ENCODE results near the gene SYMPK.
A peak's percentile ranks its signal among the peaks of the same experiment; 100 is the strongest.

SYMPK gene

DNA sequence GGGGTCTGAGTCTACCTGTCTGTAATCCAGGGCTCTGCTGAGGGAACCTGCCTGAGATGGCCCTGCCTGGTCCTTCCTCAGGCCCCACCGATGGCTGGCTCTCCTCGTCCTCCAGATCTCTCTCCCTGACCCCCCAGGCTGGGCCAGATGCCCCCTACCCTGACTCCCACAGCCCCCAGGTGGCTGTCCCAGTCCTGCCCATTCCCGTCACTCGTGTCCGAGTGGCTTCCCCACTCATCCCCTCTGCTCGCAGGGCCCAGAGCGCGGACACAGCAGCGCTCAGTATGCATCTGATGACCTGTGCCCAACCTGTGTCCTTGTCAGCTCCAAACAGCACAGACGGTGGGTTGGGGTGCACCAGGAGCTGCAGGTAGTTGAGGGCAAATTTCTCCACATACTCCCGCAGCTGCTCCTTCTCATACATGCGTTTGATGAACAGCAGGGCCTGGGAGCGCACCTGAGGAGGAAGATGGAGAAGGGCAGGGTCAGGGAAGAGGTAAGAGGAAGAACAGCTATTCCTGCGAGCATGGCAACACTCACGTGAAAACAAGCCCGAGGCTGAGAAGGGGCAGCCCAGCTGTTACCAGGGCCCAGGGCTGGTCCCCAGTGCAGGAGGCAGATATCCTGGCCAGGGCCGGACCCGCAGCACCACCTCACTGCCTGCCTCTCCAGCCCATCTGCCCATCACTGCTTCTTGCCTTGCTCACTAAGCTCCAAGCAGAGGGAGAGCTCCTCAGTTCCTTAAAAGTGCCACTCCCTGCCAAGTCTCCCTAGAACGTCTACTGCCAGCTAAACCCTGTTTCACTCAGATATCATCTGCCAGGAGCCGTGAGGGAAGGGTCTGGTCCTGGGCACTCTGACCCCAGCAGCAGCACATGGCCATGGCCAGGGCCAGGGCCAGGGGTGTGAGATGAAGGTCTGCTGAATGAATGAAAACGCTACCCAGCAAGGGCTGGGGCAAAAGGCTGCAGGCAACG, 36.7 kb downstream of the SYMPK start:
- DNase-seq (ENCODE audit: low spot score) (no peak), FAIRE-seq (no peak)

DNA sequence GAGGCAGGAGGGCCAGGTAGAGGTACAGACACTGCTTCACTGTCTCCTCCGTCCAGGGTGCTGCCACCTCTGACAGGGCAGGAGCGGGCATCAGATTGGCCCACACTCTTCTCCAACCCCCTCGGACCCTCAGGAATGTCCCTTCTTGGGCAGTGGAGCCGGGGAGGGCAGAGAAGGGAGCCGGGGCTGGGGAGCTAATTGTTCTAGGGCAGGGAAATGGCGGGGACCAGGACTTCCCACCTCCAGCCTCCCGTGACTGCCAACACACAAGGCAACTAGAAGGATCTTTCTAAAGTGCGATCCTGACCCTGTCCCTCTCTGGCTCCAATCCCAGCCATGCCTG, 37.7 kb downstream of the SYMPK start:
- no peak for FAIRE-seq
- DNase-seq (ENCODE audit: low spot score) = no peak

DNA sequence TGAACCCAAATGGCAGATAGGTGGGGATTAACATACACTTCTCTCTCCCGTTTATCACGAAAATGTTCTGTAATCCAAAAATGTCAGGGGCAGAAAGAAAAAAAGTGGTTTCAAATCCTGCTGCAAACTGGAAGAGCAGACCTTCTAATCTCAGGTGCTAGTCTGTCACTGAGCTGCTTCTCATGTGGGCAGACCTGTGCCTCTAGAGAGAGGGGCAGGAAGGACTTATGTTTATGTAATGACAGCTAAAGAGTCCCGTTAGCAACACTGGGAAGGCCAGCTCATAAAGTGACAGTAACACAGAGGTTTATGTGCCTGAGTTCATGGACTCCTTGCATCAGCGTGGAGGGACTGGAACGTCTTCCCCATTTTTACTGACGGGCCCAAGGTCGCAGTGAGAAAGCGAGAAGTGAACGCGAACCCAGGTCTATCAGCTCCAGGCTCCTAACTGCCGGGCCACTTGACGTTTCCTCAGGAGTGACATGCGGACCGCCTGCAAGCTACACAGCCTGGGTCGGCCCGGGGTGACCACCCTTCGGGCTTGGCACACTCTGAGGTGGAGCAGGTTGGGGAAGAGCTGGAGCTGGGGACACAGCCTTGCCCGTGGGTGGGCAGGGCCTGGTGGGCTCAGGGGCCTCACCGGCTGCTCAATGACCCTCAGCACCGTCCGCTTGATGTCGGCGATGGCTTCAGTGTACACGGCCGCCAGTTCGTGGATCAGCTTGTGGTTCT, 38.2 kb downstream of the SYMPK start:
- FAIRE-seq = no peak
- DNase-seq (ENCODE audit: low spot score) = no peak

DNA sequence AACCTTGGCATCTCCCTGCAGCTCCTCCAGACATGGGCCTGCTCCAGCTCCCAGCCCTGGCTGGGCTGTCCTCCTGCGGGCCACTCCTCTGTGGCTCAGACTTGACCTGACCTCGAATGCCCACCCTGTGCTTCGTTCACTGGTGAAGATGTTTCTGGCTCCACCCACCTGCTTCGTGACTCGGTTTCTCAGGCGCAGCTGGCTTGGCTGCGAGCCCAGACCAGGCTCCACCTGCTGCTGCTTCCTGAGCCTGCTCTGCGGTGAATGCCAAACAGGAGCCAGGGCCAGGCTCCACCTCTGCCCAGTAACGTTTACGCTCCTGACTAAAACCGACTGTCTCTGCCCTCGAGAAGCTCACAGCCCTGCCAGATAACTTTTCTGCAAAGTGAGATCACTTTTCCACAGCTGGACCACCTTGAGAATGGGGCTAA, 38.9 kb downstream of the SYMPK start:
- FAIRE-seq (no peak), DNase-seq (ENCODE audit: low spot score) (no peak)

DNA sequence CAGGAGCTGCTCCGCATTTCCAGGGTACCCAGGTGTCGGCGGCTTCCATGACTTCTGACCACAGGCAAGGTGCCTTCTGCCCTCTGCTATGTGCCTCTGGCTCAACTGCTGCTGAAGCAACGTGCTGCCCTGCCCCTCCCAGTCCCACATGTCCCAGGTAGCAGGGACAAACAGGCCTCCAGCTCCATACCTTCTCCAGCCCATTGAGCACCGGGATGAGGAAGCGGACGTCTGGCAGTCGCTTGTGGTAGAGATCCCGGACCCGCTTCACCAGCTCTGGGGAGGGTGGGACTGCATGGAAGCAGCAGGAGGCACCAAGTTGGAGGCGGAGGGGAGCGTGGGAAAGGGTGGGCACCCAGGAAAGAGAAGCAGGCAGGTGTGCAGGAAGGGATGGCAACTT, 39.8 kb downstream of the SYMPK start:
- FAIRE-seq (no peak), DNase-seq (ENCODE audit: low spot score) (no peak)

DNA sequence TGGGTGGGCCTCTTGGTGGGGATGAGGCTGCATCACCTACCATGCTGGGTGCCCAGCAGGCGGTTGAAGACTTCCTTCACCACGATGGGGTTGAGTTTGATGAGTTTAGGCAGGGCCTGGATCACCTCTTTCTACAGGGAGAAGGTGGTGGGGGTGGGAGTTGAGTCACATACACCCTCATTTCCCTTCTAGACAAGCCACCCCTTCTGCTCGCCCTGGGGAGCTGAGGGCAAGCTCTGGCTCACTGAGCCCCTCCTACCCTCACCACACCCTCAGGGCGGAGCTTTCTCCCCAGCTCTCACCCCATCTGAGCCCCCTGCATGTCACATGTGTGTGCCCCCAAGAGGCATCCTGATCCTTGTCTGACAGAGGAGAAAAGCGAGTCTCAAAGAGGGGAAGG, 40.2 kb downstream of the SYMPK start:
- FAIRE-seq (no peak), DNase-seq (ENCODE audit: low spot score) (no peak)

DNA sequence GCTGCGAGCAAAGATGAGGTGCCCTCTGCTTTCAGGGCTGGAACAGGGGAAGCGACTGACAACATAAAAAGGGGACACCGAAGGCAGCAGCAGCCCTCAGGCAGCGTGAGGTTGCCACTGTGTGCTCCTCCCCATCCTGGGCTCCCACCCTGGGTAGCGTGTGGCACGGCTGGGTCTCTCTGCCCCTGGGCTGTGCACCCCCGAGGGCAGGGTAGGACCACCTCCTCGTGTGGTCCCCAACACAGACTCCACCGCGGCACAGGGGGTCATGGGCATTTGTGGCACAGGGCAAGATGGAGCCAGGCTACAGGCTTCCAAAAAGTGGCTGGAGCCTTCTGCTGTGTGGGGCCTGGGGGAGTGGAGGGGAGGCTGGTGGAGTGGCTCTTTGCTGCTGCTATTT, 41.4 kb downstream of the SYMPK start:
- DNase-seq (ENCODE audit: low spot score) = no peak
- no peak for FAIRE-seq

DNA sequence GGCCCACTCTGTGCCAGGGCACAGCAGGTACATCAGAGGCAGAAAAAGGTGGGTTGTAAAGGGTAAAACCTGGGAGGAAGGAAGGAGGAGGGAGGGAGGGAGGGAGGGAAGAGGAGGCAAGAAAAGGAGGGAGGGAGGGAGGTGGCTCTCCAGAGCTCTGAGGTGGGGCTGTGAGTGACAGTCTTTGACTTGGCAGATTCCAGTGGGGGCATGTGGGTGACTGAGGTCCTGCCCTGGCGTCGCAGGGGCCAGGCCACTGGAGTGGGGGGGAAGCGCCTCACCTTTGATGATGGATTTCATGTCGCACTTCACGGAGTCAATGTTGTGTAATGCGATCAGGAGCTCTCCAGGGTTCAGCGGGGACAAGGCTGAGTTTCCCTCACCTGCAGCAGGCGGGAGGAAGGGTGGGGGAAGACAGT, 41.8 kb downstream of the SYMPK start:
- FAIRE-seq (no peak), DNase-seq (ENCODE audit: low spot score) (no peak)

DNA sequence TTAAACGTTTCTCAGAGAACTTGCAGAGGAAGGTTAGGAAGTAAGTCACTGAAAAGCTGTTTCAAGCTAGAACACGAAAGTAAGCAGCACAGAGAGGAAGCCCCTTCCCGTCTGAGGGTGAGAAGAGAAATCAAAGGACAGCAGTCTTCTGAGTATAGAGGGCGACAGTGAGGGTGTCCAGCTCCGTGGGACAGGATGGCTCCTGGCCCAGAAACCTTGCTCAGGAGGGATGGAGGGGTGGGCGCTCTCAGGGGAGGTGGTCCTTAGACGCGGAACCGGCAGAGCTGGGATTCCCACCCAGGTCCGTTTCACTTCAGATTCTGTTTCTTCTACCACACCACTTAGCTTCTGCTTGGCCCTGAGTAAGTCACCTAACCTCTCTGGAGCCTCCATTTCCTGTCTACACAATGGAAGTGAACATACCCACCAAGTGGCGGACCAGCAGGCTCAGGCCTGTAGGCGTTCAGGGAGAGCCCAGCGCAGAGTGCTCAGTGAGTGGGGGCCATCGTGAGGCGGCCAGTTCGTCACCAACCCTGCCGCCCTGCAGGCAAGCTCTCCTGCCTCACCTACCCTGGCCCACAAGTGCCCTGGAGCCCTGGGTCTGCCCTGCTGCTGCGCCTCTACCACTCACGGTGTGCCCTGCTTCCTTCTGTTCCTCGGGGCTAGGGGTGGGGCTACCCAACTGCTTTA, 42.4 kb downstream of the SYMPK start:
- DNase-seq (ENCODE audit: low spot score) (no peak), FAIRE-seq (no peak)

DNA sequence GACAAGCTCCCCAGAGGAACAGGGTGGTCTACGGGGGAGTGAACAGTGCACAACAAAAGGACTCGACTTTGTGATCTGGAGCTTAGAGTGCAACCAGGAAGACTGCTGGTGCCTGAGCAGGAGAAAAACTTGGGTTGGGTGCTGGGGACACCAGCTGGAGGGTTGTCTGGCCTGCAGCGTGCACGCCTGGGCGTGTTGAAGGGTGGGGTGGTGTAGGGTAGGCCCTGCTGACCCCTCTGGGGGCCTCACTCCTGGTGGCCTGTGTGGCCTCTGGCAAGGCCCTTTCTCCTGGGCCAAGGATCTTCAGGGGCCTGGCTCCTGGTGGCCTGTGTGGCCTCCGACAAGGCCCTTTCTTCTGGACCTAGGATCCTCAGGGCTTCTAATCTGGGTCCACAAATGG, 43.2 kb downstream of the SYMPK start:
- no peak for FAIRE-seq

DNA sequence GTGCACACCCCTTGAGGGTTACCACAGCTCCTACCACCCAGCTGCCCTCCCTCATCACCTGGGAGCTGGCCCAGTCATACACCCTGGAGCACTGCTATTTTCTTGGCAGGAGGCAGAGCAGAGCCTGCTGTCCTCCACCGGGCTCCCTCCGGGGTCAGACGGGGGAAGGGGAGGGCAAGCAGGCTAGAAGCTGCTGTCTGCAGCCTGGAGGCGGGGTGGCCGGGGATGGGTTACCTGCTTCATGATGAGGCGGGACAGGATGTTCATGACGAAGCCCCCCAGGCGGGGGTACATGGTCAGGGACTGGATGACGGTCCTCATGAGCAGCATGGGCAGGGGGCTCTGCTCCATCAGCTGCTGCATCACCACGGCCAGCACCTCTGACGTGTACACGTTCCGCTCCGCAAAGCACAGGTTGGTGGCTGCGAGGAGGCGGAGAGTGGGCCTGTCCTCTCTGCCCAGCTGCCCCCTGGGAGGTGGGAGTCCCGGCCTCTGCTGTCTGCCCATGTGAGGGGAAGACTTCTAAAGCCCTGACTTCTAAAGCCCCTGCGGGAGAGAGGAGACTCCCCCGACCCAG, 45.1 kb downstream of the SYMPK start:
- FAIRE-seq = no peak
- peak; percentile 17 for DNase-seq (ENCODE audit: low spot score)

More for the DNA sequence above, 43.2 kb downstream of the SYMPK start:
- DNase-seq (ENCODE audit: low spot score) = no peak

DNA sequence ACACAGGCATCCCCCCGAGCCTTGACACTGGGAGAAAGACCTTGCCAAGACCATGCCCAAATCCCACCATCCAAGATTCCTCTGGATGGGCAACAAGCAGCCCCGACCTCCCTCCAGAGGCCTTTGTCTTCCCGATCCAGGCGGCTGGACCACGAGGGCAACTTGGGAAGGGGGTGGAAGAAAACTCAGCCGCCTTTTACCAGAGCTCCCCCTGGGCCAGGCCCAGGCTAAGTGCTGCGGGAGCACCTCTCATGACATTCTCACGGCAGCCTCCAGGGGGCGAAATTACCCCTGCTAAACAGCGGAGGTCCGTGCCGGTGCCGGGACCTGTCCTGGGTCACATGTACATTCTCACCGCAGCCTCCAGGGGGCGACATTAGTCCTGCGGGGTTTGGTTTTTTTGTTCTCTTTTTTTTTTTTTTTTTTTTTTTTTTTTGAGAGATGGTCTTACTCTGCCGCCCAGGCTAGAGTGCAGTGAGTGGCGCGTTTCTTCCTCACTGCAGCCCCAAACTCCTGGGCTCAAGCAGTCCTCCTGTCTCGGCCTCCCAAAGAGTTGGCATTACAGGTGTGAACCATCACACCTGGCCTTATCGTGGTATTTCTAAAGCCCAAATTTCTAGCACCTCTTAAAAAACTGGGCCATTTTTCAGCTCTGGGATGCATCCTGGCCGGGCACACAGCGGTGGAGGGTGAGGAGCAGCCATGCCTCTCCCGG, 45.8 kb downstream of the SYMPK start:
- peak; percentile 96 for FAIRE-seq

DNA sequence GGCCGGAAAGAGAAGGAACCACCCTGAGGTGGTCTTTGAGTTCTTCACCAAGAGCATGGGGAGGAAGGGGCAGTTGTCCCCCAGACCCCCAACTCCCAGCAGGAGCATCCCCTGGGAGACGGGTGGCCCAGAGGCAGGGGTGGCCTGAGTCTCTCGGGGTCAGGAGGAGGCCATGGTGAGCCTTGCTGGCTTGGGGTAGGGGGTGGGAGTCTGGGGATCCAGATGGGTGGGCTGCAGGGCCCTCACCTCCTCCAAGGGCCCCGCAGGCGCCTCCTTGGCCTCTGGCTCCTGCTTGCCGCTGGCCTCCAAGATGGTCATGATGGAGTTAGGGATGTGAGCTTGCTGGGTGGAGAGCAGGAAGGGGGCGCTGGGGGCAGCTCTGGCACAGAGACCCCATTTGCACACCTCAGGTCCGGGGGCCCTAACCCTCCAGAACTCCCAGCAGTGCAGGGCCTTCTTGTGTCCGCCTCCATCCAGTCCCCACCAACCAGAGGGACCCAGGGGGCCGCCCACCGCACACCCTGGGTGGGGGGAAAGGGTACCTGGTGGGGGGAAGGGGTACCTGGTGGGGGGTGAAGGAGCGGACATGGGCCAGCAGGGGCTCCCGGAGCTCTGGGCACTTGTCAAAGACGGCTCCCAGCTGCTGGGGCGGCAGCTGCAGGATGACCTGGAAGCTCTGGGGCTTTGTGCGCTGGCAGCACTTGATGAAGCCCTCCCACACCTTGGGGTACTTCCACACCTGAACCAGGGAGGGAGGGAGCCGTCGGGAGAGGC, 46.5 kb downstream of the SYMPK start:
- FAIRE-seq (no peak), DNase-seq (ENCODE audit: low spot score) (no peak)

More for the DNA sequence above, 45.8 kb downstream of the SYMPK start:
- DNase-seq (ENCODE audit: low spot score) = peak; percentile 98

DNA sequence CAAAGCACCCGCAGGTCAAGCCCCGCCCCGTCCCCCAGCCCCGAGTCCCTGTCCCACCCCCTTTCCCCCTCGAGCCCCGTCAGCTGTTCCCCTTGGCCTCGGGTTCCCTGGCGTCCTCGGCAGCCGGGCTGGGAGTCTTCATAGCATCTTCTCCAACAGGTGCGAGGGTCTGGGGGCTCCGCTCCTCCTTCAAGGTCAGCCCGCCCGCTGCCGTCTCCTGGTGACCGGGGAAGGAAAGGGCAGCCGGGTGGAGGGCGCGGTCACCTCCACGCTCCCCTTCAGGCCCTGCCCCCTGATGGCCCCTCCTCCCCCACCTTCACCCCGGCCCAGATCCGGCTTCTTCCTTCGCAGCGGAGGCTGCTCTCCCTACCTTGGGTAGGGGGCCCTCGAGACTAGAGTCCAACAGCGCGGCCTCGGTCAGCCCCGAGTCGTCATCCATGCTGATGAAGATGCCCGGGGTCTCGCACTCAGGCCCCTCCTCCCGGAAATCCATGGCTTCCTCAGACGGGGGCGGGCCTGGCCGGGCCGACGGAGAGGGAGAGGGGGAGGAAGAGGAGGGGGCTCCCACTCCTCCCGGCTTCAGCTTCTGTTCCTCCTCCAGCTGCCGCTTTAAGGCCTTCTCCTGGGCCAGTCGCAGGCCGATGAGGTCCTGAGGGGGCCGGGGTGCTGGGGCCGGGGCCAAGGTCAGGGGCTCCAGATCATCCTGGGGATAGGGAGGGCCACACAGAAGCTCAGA, 47.3 kb downstream of the SYMPK start:
- no peak for FAIRE-seq
- DNase-seq (ENCODE audit: low spot score) = no peak

DNA sequence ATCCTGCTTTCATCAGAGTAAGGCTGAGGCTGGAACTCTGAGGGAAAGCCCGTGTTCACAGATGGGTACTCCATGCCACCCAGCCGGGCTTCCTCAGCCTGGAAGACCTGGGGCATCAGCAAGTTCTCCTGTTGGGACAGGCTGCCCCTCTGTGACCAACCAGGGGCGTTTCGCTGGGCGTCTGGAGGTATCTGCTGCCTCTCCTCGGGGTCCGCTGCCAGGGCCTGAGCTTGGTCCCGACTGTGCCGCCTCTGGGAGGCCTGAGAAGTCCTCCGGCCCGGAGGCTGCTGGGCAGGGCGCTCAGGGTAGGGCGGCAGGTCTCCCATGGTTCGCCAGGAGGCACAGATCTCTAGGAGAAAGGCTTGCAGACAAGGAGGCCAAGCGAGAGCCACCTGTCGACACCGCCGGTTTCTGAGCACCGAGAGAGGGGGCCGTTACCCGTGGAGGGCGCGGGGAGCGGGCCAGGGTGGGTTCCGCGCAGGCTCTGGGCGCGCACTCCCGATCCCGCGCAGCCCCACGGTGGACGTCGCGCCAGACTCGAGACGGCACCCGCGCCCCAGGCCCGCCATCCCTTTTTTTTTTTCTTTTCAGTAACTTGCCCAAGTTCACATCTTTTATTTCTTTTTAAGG, 48.0 kb downstream of the SYMPK start, which contains the start of gene RSPH6A:
TSS of gene RSPH6A (minus strand) at position 458 of the 630 bp plus-strand sequence. CDS start at position 326, 132 bp downstream.
- FAIRE-seq = no peak
- DNase-seq (ENCODE audit: low spot score) = no peak

DNA sequence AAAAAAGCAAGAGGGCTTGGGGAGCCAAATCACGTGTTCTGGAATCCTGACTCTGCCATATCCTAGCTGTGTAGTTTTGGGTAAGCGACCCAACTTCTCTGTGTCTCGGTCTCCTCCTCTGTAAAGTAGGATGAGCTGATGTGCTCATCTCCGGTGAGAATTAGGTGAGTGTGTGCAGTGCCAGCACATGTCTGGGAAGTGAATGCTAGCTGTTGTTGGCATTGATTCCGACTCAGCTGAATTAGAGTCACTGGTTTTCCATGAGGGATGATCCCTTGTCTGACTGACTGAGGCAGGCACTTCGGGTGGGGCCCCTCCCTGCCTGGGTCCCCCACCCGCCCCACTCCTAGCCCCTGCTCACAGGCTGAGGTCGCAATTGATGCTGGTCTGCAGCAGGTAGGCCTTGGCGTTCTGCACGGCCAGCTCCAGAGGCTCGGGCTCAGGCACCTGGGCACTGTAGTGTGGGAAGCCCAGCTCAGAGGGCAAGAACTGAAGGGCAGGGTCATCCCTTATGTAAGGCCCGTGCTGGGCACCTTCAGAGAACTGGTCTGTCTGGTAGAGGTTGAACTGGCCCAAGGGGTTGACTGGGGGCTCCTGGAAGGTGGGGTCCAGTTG, 48.7 kb downstream of the SYMPK start:
- DNase-seq (ENCODE audit: low spot score) (no peak), FAIRE-seq (no peak)

DNA sequence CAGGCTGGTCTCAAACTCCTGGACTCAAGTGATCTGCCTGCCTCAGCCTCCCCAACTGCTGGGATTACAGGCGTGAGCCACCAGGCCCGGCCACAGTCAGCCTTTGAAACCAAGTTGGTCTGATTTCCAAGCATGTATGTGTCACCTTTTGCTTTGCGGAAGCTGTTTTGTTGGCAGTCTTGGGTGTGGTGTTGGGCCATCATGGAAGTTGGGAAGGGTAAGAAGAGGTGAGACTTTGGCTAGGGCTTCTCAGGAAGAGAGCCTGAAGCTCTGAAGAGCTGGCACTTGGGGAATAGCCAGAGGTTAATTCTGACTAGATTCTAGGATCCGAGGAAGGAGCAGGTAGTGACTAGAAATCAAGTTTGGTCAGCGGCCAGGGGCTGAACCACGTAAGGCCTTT, 50.6 kb downstream of the SYMPK start:
- DNase-seq (ENCODE audit: low spot score) (no peak), FAIRE-seq (no peak)

DNA sequence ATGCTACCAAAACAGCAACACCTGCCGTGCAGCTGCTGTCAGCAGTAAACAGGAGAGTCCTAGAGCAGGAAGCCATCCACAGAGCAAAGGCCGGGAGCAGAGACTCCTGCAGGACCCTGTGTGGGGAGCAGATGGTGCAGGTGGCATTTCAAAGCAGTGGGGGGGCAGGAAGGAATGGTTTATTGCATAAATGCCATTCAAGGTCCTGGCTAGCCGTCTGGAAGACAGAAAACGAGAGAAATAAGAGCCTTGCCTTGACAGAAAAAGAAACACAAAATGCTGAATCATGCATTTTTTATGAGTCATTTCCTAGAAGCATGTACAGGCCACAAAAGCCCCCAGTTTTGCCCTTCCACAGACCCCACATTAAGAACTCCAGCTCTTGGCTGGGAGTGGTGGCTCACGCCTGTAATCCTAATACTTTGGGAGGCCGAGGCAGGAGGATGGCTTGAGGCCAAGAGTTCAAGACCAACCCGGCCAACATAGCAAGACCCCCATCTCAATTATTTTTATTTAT, 53.2 kb downstream of the SYMPK start:
- peak; percentile 54 for DNase-seq (ENCODE audit: low spot score)
- FAIRE-seq = no peak
